PC-9 (cell line): Measurements from ENCODE around the gene PPARA.

Experiments
- CTCF ChIP-seq: fragments of 200-600 bp; sonication (generic); conservative IDR thresholded peaks from 2 replicates; pipeline ENCODE4 v1.6.1; 2017; ENCODE audit warnings: mixed run types, antibody characterized with exemption, mild to moderate bottlenecking, moderate library complexity
- EZH2 ChIP-seq: fragments of 200-600 bp; sonication (generic); IDR thresholded peaks from 2 replicates; pipeline ENCODE4 v1.8.0; 2017; ENCODE audit warnings: antibody characterized with exemption, low read depth

GRCh38 chr22:46122980-46123693, 27.2 kb upstream of the PPARA start:
- TF ChIP-seq CTCF: no peak
- no peak for TF ChIP-seq EZH2
